Endothelial cell of hepatic sinusoid (primary cell): ENCODE measurements around the gene LRRC8B.

Experiments
- in situ Hi-C: cut with HindIII; loops from 2 replicates; pipeline ENCODE4 v1.10.0; 2017; ENCODE audit warnings: low sequenced_read_pairs

Gene LRRC8B

DNA sequence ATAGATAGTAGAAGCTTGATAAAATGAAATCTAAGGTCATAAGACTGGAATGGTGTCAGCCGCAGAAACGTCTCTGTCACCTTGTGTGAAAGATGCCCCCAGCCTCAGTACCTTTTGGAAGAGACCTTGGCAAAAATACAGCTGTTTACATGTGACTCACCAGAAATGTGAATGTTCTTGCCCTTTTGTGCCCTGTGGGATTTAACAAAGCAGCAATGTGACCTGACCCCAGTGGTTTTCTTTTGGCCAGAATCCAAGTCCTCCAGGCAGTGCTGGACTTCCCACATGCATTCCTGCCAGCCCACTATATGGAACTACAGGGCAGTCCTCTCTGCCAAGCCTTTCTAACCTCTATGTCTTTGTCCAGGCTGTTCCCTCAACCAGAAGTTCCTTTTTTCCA is 81.1 kb downstream of the LRRC8B start:
- in situ Hi-C loops: no loop called here

DNA sequence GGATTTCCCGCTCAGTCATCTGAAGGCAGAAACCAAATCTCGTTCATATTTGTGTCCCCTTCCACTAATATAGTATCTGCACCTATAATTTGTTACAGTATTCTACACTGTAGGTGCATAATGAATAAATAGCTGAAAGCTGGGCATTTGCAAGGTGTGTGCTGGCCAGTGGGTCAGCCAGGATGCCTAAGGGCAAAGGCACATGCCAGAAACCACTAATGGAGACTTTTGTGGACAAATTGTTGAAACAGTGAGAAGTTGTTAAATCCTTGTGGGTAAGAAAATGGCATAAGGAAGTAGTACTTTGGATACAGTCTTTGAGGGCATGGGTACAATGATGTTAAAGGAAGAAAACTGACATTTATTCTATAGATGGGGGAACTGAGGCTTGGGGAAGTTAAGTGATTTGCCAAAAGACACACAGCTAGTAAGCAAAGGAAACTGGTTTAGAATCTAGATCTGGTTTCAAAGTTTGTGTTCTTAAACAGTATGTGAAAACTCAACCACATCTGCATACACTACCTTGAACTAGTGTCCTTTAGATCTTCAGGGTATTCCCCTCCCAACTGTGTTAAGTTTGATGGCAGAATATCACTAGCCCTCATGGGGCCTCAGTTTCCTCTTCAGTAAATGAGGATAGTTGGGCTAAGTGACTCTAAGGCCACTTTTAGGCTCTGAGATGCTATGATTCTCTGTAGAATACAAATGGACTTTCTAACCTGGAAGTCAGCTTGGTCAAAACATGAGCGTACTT is 81.8 kb downstream of the LRRC8B start:
- in situ Hi-C loops: no loop called here

DNA sequence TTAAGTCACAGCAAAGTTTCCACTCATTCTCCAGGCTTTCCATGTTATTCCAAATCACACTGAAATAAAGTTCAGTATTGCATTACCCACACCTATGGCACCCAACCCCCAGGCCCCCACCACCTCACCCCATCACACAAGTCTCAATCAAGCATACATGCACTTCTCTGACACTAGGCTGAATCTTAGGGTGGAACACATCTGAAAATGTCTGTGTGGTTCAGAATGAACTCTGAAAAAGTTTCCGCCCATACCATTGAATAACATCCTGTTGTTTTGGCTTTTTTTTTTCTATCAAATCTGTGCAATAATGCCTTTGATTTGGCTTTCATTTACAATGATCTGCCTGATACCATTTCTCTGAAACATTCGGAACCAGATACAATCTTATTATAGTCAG is 82.5 kb downstream of the LRRC8B start:
- in situ Hi-C loops: no loop called here

DNA sequence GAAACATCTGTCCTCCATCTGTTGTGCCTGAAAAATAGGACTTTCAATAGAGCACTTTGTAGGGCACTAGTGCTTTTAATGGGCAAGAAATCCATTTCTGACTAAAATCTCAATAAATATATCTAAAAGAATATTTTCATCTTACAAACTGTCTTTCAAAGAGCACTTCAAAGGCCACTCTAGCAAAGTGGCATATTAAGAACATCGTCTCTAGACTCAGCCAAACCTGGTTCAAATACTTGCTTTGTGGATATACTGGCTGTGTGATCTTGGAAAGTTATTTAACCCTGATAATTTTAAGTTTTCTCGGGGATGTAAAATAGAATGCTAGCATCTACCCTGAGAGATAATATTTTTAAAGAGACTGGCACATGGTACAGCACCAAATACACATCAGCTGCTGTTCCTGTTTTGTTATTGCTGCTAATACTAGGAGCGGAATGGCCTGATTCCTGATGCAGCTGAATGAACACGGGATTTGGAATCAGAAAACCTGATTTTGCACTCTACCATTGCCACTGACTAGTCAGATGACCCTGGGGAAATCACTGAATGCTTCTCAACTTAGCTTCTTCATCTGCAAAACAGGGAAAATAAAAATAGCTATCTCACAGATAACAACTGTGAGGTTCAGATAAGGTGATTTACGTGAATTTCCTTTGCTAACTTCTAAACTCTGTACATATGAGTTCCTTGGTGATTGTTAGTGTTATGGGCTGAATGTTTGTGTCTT is 83.1 kb downstream of the LRRC8B start:
- in situ Hi-C loops: no loop called here

DNA sequence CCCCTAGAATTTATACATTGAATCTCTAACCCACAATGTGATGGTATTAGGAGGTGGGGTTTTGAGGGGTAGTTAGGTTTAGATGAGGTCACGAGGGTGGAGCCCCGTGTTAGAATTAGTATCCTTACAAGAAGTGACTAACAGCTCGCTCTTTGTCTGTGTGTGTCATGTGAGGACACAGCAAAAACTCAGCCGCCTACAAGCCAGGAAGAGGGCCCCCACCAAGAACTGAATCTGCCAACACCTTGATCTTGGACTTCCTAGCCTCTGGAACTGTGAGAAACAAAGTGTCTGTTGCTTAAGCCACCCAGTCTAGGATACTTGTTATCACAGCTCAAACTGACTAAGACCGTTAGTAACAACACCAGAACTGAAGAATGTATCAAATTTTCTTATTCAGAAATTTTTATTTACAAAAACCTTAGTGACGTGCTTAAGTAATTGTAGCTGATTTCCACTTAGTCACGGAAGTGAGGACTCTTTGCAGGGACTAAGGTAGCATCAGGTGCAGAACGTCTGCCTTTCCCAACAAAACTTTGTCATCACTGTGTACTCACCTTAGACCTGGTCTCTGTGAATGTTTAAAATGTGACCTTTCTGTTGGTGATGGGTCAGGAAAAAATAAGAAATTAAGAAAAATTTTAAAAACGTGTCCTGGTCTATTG is 83.8 kb downstream of the LRRC8B start:
- in situ Hi-C loops: no loop called here

DNA sequence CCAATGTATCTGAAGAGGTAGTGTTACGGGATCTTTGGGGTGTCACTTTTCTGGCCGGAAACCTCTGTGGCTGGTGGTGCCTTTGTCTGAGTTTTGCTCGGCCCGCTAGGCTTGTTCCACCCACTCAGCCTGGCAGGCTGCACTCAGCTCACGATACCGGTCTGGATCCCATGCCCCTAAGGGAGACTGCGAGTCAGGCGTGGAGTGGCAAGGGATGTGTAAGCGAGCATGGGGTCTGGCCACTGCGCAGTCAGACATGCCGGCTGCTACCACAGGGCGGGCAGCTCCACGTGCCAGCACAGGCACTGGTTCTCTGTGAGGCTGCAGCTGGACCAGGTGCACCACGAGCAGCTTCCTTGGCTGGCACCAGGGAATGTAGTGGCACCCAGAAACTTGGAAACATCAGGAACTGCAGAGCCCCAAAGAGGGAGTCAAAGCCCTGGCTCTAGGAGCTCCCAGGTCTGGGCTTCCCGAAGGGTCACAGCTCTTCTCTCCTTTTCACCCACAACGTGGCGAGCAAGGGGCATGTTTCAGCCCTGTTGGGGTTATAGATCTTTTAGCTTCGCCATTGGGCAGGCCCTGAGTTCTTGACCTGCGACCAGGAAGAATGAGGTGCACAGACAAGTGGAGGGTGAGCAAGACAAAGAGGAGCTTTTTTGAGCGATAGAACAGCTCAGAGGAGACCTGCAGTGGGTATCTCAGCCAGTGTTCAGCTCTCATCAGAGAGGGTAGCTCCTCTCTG is 84.5 kb downstream of the LRRC8B start:
- in situ Hi-C loops: no loop called here

DNA sequence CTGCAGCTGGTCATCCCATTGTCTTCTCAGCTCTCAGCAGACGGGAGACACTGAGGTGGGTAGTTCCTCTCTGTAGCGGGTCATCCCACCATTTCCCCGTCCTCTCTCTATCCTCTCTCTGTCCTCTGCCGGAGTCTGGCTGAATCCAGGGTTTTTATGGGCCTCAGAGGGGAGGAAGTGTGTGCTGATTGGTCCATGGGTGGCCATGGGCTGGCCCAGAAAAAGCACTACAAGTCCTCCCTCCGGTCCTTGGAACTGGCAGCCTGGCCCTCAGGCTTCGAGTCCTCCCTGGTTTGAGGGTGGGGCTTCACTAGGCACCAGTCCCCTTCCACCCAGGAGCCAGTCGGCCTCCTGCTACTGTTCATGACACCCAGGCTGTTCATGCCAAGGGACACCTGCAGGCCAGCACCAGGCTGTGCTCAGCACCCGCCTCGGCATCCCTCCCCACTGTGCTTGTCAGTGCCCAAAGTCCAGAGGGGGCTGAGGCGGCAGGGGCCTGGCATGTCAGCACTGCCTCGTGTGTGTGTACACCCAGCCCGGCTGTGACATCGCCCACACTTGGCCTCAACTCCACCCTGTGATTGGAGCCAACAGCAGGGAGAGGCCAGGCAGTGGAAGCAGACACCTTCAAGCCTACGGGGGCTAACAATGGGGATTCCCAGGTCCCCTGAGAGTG is 85.3 kb downstream of the LRRC8B start:
- in situ Hi-C loops: no loop called here

DNA sequence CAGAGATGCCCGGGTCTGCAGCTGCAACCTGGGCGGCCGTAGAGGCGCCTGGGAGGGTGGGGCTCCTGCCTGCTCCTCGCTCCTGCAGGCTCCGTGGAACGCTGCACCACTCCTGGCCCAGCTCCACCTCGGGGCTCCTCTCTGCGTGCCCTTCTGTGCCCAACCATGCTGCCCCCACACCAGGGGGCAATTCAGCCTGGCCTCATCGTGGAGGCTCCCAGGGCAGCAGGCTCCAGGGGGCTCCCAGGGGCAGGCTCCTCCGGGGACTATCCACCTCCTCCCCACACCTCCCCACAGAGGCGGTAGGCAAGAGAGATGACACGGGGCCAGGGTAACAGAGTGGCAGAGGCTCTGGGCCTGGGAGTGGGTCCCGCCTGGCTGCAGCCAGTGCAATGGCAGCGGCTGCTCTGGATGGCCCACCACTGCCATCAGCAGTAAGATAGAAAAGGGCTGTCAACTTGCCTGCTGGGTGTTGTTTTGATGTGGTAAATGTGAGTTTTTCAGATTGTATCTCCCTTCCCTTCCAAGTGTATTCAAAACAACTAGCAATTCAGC is 85.9 kb downstream of the LRRC8B start:
- in situ Hi-C loops: no loop called here

DNA sequence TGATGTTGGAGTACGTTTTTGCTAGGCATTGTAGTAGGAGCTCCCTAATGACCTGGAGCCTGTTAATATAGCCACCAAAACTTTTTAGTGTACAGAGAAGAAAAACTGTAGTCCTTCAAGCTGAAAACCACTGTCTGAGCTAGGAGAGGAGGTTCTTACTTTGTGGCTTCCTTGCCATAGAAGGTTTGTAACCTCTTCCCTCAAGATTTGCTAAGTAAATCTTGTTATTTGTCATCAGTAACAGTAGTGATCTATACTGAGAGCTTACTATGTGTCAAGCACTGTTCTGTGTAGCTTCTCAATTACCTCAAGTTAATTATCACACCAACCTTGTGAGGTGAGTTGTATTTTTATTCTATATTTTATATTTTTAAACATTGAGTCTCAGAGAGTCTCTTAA is 87.1 kb downstream of the LRRC8B start:
- in situ Hi-C loops: no loop called here

DNA sequence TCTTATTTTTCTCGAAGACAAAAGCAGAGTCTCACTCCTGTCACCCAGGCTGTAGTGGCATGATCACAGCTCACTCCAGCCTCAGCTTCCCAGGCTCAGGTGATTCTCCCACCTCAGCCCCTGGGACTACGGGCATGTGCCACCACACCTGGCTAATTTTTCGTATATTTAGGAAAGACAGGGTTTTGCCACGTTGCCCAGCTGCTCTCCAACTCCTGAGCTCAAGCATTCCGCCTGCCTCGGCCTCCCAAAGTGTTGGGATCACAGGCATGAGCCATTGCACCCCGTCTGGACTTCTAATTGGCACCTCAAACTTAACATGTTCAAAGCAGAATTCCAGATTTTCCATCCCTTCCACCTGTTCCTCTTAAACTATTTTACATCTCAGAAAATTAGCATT is 89.3 kb downstream of the LRRC8B start:
- in situ Hi-C loops: no loop called here

DNA sequence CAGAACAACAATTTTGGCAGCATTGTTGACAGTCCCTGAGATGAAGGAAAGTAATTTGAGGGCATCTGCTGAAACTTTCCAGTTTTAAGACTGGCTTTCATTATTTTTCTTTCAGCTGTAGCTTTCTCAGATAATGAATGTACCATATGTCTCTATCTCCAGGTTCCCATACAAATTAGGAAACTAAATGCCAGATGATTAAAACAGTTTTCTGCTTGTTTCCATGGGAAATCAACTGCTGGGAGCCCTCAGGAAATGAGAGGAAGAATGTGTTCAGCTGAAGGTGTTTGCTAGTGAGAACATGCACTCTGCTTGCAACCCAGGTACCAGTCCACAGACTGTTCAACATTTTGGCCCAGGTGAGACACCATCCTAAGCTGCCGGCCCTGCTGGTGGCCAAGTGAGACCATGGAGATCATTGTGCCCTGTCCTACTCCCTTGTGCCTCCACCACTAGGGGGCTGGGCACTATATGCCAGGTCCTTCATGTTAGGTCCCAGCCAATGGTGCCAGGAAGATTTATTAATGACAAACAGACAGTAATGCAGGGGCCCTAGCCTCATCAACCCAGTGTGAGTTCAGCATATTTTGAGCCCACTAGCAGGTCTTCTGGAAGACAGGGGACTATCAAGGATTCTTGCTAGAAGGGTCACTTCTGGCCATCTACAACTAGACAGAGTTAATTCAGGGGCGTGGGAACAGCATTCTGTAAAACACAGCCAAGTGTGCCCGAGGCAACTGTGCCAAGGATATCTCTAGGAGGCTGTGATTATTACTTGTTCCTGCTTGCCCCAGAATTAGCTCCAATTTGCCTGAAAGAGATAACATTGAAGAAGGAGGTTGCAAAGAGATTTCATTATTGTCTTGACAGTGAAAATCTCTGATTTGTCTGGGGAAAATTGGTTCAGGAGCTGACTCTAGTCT is 91.3 kb downstream of the LRRC8B start:
- in situ Hi-C loops: no loop called here

DNA sequence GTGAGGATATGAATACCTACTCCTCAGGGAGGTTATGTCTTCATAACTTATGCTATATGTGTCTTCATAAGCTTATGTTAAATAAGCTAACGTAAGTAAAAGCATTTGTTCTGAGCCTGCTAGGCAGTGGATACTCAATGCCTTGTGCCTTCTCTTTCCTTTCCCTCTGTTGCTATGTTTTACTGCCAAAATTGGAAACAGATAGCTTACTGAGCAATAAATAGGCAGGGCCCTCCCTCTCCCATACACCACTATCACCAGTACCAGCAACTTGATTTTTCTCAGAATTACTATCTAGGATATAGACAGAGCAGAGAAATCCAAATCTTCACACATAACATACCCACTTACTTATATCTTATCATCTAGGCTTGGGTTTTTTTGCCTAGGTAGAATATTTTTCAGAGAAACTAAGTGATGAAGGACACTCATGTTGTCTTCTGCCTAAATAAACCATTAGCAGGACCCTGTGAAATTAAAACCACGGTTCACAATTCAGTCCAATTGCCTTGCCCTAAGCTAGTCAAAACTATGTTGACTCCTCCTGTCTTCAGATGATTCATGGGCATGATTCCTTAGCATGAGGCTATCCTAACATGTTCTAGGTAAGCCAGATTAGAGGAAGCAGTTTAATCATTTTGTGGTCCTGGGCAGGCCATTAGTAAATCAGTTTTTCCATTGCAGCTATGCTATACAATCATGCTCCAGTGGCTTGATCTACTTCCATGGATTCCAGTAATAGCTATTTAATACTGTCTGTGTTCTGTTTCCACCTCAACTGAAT is 92.4 kb downstream of the LRRC8B start:
- in situ Hi-C loops: no loop called here

DNA sequence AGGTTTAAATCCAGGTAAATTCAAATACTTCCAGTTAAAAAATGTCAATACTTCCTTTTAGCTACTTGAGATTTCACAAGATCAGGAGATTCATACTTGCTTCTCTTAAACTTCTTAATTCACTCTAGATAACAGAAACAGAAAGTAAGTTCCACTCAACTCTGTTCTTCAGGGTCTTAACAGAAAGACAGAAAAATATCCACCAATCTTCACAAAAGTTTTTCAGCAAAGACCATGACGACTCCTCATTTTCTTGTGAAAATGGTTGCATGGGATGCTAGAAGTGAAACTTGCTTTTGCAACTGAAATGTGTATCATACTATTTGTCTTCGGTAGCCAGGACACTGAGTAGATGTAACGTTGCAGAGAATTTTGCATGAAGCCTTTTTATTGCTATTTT is 96.0 kb downstream of the LRRC8B start:
- in situ Hi-C loops: no loop called here

DNA sequence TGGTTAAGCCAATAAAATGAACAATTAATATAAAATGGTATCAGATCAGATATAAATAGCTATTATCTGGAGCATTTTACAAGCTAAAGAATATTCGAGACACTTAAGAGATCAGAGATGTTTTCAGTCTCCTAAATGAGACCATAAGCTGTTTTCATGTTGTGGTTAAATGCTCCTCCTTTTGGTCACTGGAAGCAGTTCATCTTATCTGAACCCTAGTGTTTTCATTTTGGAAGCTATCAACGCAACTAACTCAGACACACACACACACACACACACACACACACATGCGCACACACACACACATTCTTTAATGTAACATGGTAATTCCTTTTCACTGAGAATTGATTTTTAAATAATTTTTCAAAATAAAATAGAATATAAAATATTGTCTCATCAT is 98.3 kb downstream of the LRRC8B start:
- in situ Hi-C loops: no loop called here

DNA sequence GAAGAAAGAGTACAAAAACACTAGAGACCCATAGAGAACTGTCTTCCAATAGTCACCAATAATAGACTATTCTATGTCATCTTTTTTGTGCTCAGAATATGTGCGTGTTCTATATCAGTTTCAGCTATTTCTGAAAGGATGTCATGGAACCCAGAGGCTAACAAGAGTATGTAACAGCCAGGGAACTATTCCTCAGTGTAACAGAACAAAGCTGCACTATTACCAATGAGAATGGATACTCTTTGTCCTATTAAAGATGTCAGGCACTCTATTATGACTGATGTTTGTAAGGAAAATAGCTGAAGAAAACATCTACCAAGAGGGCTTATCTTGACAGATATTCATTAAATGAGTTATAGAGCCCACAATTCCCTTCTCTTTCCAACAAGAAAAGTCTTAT is 99.7 kb downstream of the LRRC8B start:
- in situ Hi-C loops: no loop called here

DNA sequence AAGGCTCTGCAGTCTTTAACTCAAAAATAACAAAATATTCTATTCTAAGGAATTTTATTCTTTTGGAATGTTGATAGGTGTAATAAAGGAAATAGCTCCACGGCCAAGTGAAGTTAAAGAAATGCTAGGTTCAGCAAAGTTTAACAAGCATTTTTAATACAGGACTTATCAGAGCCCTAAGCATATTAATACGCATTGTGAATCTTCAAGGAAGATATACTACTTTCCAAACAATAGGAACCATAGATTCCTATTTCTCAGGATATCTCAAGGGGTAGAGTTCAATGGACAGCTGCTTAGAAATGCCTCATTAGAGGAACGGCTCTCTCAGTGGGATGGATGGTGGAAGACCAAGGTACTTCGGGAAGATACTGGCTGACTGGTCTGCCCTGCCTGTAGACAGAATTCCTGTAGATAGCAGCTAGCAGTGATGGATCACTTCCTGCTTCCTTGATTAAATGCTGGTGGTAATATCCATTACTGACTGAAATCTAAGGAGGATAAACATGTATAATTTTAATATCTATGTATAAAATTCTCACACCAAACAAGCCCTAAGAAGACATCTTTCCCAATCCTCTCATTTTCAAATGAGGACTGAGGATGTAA is 100.2 kb downstream of the LRRC8B start:
- in situ Hi-C loops: no loop called here

DNA sequence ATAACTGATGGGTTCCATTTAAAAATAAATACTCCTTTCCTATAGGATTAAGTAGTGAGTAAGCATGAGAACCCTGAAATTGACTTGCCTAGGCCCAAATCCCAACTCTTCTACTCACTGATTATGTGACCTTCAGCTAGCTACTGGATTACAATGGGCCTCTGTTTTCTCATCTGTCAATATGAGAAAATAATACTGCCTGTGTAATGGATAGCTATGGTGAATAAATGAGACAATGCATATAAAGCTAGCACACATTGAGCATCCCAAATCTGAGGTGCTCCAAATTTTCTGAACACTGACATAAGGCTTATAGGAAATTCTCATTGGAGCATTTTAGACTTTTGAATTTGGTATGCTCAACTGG is 103.0 kb downstream of the LRRC8B start:
- in situ Hi-C loops: no loop called here

DNA sequence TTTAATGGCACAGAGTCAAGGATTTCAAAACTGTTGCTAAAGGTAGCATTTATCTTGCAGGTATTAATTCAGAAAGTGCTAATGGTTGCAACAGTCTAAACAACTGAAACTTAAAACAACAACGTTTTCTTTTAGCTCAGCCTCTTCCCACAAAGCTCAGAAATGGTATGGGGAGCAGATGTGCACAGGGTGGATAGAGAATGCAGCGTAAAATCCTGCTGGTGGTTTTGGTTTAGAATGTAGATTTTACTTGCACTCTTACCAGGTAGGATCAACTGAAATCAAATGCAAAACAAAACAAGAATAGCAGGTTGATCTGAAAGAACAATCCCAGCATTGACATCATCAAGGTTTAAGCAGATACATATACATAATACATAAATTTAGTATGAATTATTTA is 104.5 kb downstream of the LRRC8B start:
- in situ Hi-C loops: no loop called here
